Endothelial cell of umbilical vein (primary cell): ENCODE measurements around the gene NCR1. TPM values are rescaled to one million over a fixed set of nuclear protein-coding genes. Genes with fewer than 3 reads are reported as not detected.
"Not testable (repeated sequence)": the region's sequence is repeated elsewhere in the genome, so short reads cannot be mapped to it uniquely, and the experiment has no call there.

Experiments used
- BruUV-seq: library from RNA; stranded (reverse); fragments of 400-500 nt; replicated peaks from 2 replicates; lab custom pipeline; 2021; lab: Mats Ljungman, UMichigan
- CTCF ChIA-PET: fragments of 300-600, 350-600 bp; sonication (Branson Sonifier 250); formaldehyde crosslinking; loops from one replicate; lab custom pipeline; 2021; ENCODE audit warnings: antibody characterized with exemption, inconsistent platforms; lab: Charles Lee
- POLR2A ChIA-PET: fragments of 300-600, 350-600 bp; sonication (Branson Sonifier 250); formaldehyde crosslinking; loops from one replicate; lab custom pipeline; 2021; ENCODE audit warnings: antibody characterized with exemption, inconsistent platforms; lab: Charles Lee
- DNase-seq: peaks from one replicate; pipeline ENCODE4 v3.0.0-alpha.2; 2011; ENCODE audit warnings: low read depth, low spot score
- FAIRE-seq: peaks from 2 replicates; lab custom pipeline; 2011; peaks lifted over from hg19 to GRCh38; lab: Jason Lieb, UNC
- H2AFZ ChIP-seq: 2 replicates; pipeline ENCODE4 v1.6.0; 2012; ENCODE audit warnings: low read depth, low read length, control low read depth, inconsistent platforms
- H3K27ac ChIP-seq: 2 replicates; pipeline ENCODE4 v1.5.1; 2011; ENCODE audit warnings: low read depth, mild to moderate bottlenecking, control low read depth, low read length, moderate library complexity; ENCODE audit not compliant: insufficient read depth
- H3K27me3 ChIP-seq, 2 experiments: 2 replicates each; pipeline versions ENCODE4 v1.6.0 to v1.6.1; 2011; ENCODE audit warnings: low read length in 2 of 2, mixed read lengths in 1 of 2; ENCODE audit not compliant: control insufficient read depth in 2 of 2, insufficient read depth in 2 of 2
- H3K36me3 ChIP-seq, 2 experiments: 2 replicates in 1 of 2; 3 replicates in 1 of 2; pipeline ENCODE4 v1.5.1; 2011; ENCODE audit warnings: low read length in 2 of 2, mild to moderate bottlenecking in 1 of 2, moderate library complexity in 1 of 2; ENCODE audit not compliant: control insufficient read depth in 2 of 2, insufficient read depth in 2 of 2; ENCODE audit errors: extremely low read depth in 1 of 2
- H3K4me1 ChIP-seq: 3 replicates; pipeline ENCODE4 v1.5.1; 2011; ENCODE audit warnings: mild to moderate bottlenecking, low read length; ENCODE audit not compliant: control insufficient read depth, insufficient read depth; ENCODE audit errors: extremely low read depth
- H3K4me2 ChIP-seq: 2 replicates; pipeline ENCODE4 v1.6.1; 2011; ENCODE audit warnings: low read length, control low read depth, mixed read lengths; ENCODE audit not compliant: insufficient read depth
- H3K4me3 ChIP-seq, 3 experiments: fragments of 200-600 bp in 1 of 3; sonication (generic), shearing (Covaris generic) in 1 of 3; replicated peaks in 1 of 3; 2 replicates each; pipeline ENCODE4 v1.5.1; 2011 to 2016; ENCODE audit warnings: control low read depth in 3 of 3, low read length in 3 of 3, mild to moderate bottlenecking in 2 of 3, inconsistent platforms in 1 of 3, low read depth in 1 of 3, moderate library complexity in 1 of 3; ENCODE audit not compliant: insufficient read depth in 1 of 3
- H3K79me2 ChIP-seq: 2 replicates; pipeline ENCODE4 v1.6.0; 2012; ENCODE audit warnings: low read length, inconsistent platforms; ENCODE audit not compliant: control insufficient read depth, insufficient read depth
- H3K9ac ChIP-seq: replicated peaks from 2 replicates; pipeline ENCODE3; 2011; ENCODE audit warnings: low read length, control low read depth; ENCODE audit not compliant: insufficient read depth; ENCODE audit errors: extremely low read depth
- H3K9me1 ChIP-seq: replicated peaks from 3 replicates; pipeline ENCODE4 v1.6.0; 2011; ENCODE audit warnings: mild to moderate bottlenecking, low read length; ENCODE audit not compliant: control insufficient read depth, insufficient read depth; ENCODE audit errors: extremely low read depth
- H3K9me3 ChIP-seq: replicated peaks from 2 replicates; pipeline ENCODE4 v1.5.1; 2012; ENCODE audit warnings: low read length, inconsistent platforms; ENCODE audit not compliant: control insufficient read depth, insufficient read depth
- H4K20me1 ChIP-seq: replicated peaks from 2 replicates; pipeline ENCODE3; 2011; ENCODE audit warnings: mild to moderate bottlenecking, low read length; ENCODE audit not compliant: control insufficient read depth, insufficient read depth; ENCODE audit errors: extremely low read depth
- JUN ChIP-seq: IDR thresholded peaks from 2 replicates; pipeline ENCODE4 v1.6.1; 2011; ENCODE audit warnings: borderline replicate concordance, low read depth; ENCODE audit not compliant: insufficient read length, insufficient read depth
- dilution Hi-C: fragments of 300-500 bp; cut with MboI; formaldehyde crosslinking; loops from one replicate; pipeline ENCODE4 v1.15.0; 2019; ENCODE audit warnings: low sequenced_read_pairs; ENCODE audit not compliant: extremely low pct_ligation_motif_present
- intact Hi-C: fragments of 100-400 bp; cut with micrococcal nuclease; formaldehyde crosslinking; loops from one replicate; pipeline ENCODE4 v1.10.0; 2022
- polyA plus RNA-seq, 4 experiments: library from polyadenylated mRNA; depleted of rRNA in 3 of 4; stranded (reverse) in 3 of 4; unstranded in 1 of 4; fragments of >200 nt; gene quantifications; 2 replicates each; pipeline versions ENCODE4 v1.2.1 to v1.2.3, GENCODE V29; 2011 to 2012; ENCODE audit warnings: missing spikeins in 1 of 4
- total RNA-seq: library from RNA; stranded (reverse); gene quantifications from 2 replicates; pipeline ENCODE4 v1.2.3, GENCODE V29; 2021

The NCR1 gene
- total and polyA plus RNA-seq, 2 donors (not counting 3 experiments of a cell fraction or from before 2014, with no cell fraction given): 0.44 to 0.76 TPM

GRCh38 chr19:54903303-54903702, 2.6 kb upstream of the NCR1 start:
- no peak overlapping the region for H2AFZ ChIP-seq
- no peaks in the 10 kb centered on the region for H3K79me2 ChIP-seq
- no peaks in the 10 kb centered on the region for H3K36me3 ChIP-seq
- H3K4me1 ChIP-seq: no peaks in the 10 kb centered on the region
- TF ChIP-seq JUN: no peak
- no peak overlapping the region for H3K4me3 ChIP-seq
- H3K9me3 ChIP-seq: no peaks in the 10 kb centered on the region
- dilution Hi-C loops: no loop called here
- CTCF ChIA-PET: no interaction called here
- no peak overlapping the region for H3K4me2 ChIP-seq
- no peak overlapping the region for H3K9ac ChIP-seq
- DNase-seq (no peak), FAIRE-seq (no peak)
- H4K20me1 ChIP-seq: no peaks in the 10 kb centered on the region
- intact Hi-C loops: no loop called here
- BruUV-seq: no TSS peak
- H3K27ac ChIP-seq: no peak overlapping the region
- no peaks in the 10 kb centered on the region for H3K9me1 ChIP-seq
- no peaks in the 10 kb centered on the region for H3K27me3 ChIP-seq
- POLR2A ChIA-PET: no interaction called here

DNA sequence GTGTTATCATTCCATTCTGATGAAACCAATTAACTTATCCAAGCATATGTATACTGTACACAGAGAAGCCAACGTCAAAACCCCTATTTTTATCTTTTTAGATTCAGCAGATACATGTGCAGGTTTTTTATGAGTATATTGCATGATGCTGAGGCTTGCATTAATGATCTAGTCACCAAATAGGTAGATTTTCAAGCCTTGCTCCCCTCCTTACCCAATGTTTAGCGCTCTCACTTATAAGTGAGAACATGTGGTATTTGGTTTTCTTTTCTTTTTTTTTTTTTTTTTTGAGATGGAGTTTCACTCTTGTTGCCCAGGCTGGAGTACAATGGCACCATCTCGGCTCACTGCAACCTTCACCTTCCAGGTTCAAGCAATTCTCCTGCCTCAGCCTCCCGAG, 1.7 kb upstream of the NCR1 start:
- CTCF ChIA-PET, H3K27ac ChIP-seq, H3K9me1 ChIP-seq, H2AFZ ChIP-seq, H3K9me3 ChIP-seq, H3K9ac ChIP-seq, H3K79me2 ChIP-seq, FAIRE-seq, BruUV-seq, H4K20me1 ChIP-seq, H3K36me3 ChIP-seq, H3K4me3 ChIP-seq, intact Hi-C loops, H3K4me1 ChIP-seq, H3K27me3 ChIP-seq, dilution Hi-C loops, H3K4me2 ChIP-seq, DNase-seq, POLR2A ChIA-PET: not testable (repeated sequence)
